Measurements from ENCODE around the gene NIN. TPM values are rescaled to one million over a fixed set of nuclear protein-coding genes. Genes with fewer than 3 reads are reported as not detected.

Gene NIN
- total RNA-seq, 1 donor from 2014 or later: 27.4 TPM

DNA sequence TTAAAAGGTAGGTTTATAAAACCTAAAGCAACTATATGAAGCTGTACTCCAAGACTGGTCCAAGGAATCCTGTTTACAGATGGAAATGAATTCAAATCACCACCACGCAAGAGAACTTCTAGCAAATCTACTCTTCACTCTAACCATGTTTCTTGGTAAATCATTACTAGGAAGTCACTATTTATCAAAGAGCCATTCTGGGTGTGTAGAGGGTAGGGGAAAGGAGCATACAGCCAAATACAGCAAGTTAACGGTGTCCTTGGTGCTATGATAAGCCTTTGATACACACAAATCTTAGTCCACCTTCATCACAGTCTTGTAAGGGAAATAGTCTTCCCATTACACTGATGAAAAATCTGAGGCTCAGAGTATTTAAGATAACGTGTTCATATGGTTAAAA lies 16.8 kb downstream of the NIN start:
- DNase-seq: no peak
- peaks cover 7% of the 10 kb centered on the region for H3K9me3 ChIP-seq (replicated peaks)
- peaks cover 20% of the 10 kb centered on the region for H3K4me1 ChIP-seq
- intact Hi-C loops (cut with micrococcal nuclease): no loop called here
- H3K36me3 ChIP-seq: no peaks in the 10 kb centered on the region
- H3K27ac ChIP-seq (replicated peaks): no peak overlapping the region
- H3K4me3 ChIP-seq: no peak overlapping the region
- TF ChIP-seq, protein P1, sequence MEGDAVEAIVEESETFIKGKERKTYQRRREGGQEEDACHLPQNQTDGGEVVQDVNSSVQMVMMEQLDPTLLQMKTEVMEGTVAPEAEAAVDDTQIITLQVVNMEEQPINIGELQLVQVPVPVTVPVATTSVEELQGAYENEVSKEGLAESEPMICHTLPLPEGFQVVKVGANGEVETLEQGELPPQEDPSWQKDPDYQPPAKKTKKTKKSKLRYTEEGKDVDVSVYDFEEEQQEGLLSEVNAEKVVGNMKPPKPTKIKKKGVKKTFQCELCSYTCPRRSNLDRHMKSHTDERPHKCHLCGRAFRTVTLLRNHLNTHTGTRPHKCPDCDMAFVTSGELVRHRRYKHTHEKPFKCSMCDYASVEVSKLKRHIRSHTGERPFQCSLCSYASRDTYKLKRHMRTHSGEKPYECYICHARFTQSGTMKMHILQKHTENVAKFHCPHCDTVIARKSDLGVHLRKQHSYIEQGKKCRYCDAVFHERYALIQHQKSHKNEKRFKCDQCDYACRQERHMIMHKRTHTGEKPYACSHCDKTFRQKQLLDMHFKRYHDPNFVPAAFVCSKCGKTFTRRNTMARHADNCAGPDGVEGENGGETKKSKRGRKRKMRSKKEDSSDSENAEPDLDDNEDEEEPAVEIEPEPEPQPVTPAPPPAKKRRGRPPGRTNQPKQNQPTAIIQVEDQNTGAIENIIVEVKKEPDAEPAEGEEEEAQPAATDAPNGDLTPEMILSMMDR (IDR thresholded peaks at IDR 0.05; ENCODE audit: borderline replicate concordance): no peak
- H3K27me3 ChIP-seq (ENCODE audit: low read depth): no peaks in the 10 kb centered on the region

DNA sequence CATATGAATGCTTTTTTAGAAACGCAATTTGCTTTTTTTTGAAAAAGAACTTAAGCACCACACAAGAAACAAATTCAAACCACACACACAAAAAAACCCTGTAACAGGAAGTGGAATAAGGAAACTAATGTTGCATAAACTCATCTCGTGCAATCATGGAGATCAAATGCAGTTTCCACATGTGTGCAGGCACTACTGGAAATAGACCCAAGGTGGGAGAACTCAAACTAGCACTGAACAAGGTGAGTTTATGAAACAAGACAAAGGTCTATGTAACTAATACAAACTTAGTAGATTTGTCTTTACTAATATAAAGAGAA lies 17.5 kb downstream of the NIN start:
- H3K9me3 ChIP-seq (replicated peaks): peaks cover 7% of the 10 kb centered on the region
- H3K4me3 ChIP-seq: no peak overlapping the region
- H3K36me3 ChIP-seq: no peaks in the 10 kb centered on the region
- H3K4me1 ChIP-seq: peaks cover 20% of the 10 kb centered on the region
- TF ChIP-seq, protein P1 (IDR thresholded peaks at IDR 0.05; ENCODE audit: borderline replicate concordance): no peak
- intact Hi-C loops (cut with micrococcal nuclease): no loop called here
- H3K27ac ChIP-seq (replicated peaks): no peak overlapping the region
- no peak for DNase-seq
- no peaks in the 10 kb centered on the region for H3K27me3 ChIP-seq (ENCODE audit: low read depth)

DNA sequence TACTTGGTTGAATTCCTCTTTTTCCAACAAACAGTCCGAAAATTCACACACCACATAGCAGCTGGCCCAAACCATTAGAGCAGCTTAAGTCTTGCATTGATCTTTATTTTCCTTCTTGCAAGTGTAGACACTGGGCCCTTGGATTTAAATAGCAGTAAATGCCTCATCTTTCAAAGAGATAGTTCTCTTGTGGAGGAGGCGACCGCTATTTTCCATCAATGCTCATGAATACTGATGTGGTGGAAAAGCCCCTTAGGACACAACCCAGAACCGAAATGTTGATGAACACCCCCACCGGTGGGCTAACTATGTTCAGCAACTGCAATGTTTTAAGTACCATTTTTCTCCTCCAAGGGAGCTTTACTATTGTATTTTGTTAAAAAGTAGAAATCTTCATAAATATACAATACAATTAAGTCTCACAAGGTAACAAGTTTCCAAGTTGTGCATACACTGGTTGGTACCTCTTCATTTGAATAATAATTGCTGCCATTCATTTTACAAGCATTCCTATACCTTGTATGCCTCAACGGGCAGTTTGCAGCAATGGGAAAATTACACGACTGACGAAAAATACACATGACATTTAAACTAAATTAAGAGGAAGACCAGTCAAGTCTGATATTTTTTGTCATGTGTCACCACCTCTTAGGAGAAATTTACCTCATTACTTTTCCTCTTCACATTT lies 18.0 kb downstream of the NIN start:
- no peaks in the 10 kb centered on the region for H3K36me3 ChIP-seq
- TF ChIP-seq, protein P1 (IDR thresholded peaks at IDR 0.05; ENCODE audit: borderline replicate concordance): no peak
- H3K27me3 ChIP-seq (ENCODE audit: low read depth): no peaks in the 10 kb centered on the region
- no peak for DNase-seq
- H3K27ac ChIP-seq (replicated peaks): no peak overlapping the region
- peaks cover 7% of the 10 kb centered on the region for H3K9me3 ChIP-seq (replicated peaks)
- H3K4me1 ChIP-seq: peaks cover 20% of the 10 kb centered on the region
- intact Hi-C loops (cut with micrococcal nuclease): no loop called here
- no peak overlapping the region for H3K4me3 ChIP-seq

DNA sequence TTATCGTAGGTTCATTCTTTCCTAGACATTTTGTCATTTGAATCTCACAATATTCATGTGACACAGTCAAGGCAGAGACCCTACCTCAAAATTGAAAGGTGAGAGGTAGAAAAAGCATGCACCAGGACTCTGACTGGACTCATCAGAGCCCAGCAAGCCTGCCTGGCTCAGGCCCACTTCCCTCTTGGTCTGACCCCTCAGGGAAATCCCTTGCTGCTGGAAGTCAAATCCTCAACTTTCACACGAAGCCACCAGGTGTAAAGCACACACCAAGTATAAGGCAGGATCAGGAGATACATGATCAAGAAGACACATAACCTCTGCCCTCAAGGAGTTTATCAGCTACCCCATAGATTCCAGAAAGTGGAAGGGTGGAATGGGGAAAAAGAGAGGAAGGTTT lies 18.8 kb downstream of the NIN start:
- Histone ChIP-seq H3K27ac (replicated peaks) (no peak overlapping the region), H3K36me3 (no peaks in the 10 kb centered on the region), H3K9me3 (replicated peaks) (peaks cover 7% of the 10 kb centered on the region), H3K27me3 (ENCODE audit: low read depth) (no peaks in the 10 kb centered on the region), H3K4me3 (no peak overlapping the region), H3K4me1 (peaks cover 20% of the 10 kb centered on the region)
- intact Hi-C loops (cut with micrococcal nuclease): no loop called here
- no peak for DNase-seq
- TF ChIP-seq, protein P1 (IDR thresholded peaks at IDR 0.05; ENCODE audit: borderline replicate concordance): no peak

DNA sequence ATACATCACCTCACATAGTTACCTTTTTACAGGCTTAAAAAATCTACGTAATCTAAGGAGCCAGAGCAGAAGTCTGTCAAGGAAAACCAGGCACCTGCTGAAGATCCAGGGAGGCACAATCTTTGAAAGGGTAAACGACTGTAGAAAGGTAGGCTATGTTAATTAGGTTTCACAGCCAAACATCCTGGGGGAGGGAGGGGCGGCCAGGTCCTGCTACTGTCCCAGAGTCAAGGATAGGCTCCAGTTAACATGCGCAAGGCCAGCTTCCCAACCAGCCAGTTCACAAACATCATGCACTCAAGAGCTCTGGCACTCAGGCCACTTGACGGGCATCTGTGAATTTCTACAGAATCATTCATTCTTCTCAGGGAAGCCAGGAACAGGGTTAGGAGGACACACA lies 22.9 kb downstream of the NIN start:
- intact Hi-C loops (cut with micrococcal nuclease): no loop called here
- H3K9me3 ChIP-seq (replicated peaks): no peaks in the 10 kb centered on the region
- no peak overlapping the region for H3K27ac ChIP-seq (replicated peaks)
- H3K4me3 ChIP-seq: no peak overlapping the region
- TF ChIP-seq, protein P1 (IDR thresholded peaks at IDR 0.05; ENCODE audit: borderline replicate concordance): no peak
- H3K36me3 ChIP-seq: peaks cover 6% of the 10 kb centered on the region
- no peak for DNase-seq
- peaks cover 15% of the 10 kb centered on the region for H3K4me1 ChIP-seq
- H3K27me3 ChIP-seq (ENCODE audit: low read depth): no peaks in the 10 kb centered on the region

Data from left ventricle myocardium inferior (tissue), 1 donor.